Osteoblast (primary cell): ENCODE measurements around the gene OR52A1. TPM values are rescaled to one million over a fixed set of nuclear protein-coding genes. Genes with fewer than 3 reads are reported as not detected.

Experiments used
- DNase-seq: peaks from one replicate; pipeline ENCODE4 v3.0.0; 2011; ENCODE audit warnings: low spot score, mixed read lengths; ENCODE audit not compliant: insufficient read length; ENCODE audit errors: missing footprints
- H2AFZ ChIP-seq: 2 replicates; pipeline ENCODE4 v1.6.0; 2011; ENCODE audit warnings: mild to moderate bottlenecking, low read length
- H3K27ac ChIP-seq: 2 replicates; pipeline ENCODE4 v1.5.1; 2011; ENCODE audit warnings: mild to moderate bottlenecking, low read depth, low read length, moderate library complexity
- H3K27me3 ChIP-seq: 2 replicates; pipeline ENCODE4 v1.6.0; 2012; ENCODE audit warnings: mild to moderate bottlenecking, control low read depth, inconsistent platforms, low read length, moderate library complexity; ENCODE audit not compliant: insufficient read depth
- H3K36me3 ChIP-seq: 2 replicates; pipeline ENCODE4 v1.5.1; 2011; ENCODE audit warnings: mild to moderate bottlenecking, low read length, control low read depth, moderate library complexity; ENCODE audit not compliant: insufficient read depth
- H3K4me1 ChIP-seq: 2 replicates; pipeline ENCODE4 v1.5.1; 2011; ENCODE audit warnings: mild to moderate bottlenecking, low read length, control low read depth, moderate library complexity; ENCODE audit not compliant: insufficient read depth
- H3K4me2 ChIP-seq: 2 replicates; pipeline ENCODE4 v1.6.0; 2011; ENCODE audit warnings: mild to moderate bottlenecking, low read length; ENCODE audit not compliant: insufficient read depth
- H3K4me3 ChIP-seq: fragments of 200-600 bp; sonication (generic); 3 replicates; pipeline ENCODE4 v1.5.1; 2012; ENCODE audit warnings: mild to moderate bottlenecking, low read length, inconsistent platforms; ENCODE audit not compliant: insufficient read depth
- H3K79me2 ChIP-seq: 2 replicates; pipeline ENCODE4 v1.6.0; 2012; ENCODE audit warnings: mild to moderate bottlenecking, low read length, control low read depth, inconsistent platforms; ENCODE audit not compliant: insufficient read depth
- H3K9me3 ChIP-seq: 2 replicates; pipeline ENCODE4 v1.5.1; 2011; ENCODE audit warnings: low read depth, low read length, control low read depth
- H4K20me1 ChIP-seq: 2 replicates; pipeline ENCODE4 v1.6.0; 2012; ENCODE audit warnings: mild to moderate bottlenecking, low read length, control low read depth; ENCODE audit not compliant: insufficient read depth
- CTCF ChIP-seq: IDR thresholded peaks from 2 replicates; pipeline ENCODE4 v1.5.1; 2011; ENCODE audit warnings: mild to moderate bottlenecking, low read depth, low read length, moderate library complexity; ENCODE audit errors: extremely low read depth
- total RNA-seq: library from RNA; depleted of rRNA; stranded (reverse); fragments of >200 nt; gene quantifications from 2 replicates; pipeline ENCODE4 v1.2.3, GENCODE V29; 2012

Gene OR52A1
- total RNA-seq, 1 donor = not detected

- no peak overlapping the region for H2AFZ ChIP-seq
- H3K4me3 ChIP-seq = no peak overlapping the region
- H4K20me1 ChIP-seq = no peaks in the 10 kb centered on the region
- no peak overlapping the region for H3K4me2 ChIP-seq
- H3K27me3 ChIP-seq = no peaks in the 10 kb centered on the region
- DNase-seq = no peak
- no peaks in the 10 kb centered on the region for H3K36me3 ChIP-seq
- no peaks in the 10 kb centered on the region for H3K79me2 ChIP-seq
- TF ChIP-seq CTCF = no peak
- H3K9me3 ChIP-seq = no peaks in the 10 kb centered on the region
- no peaks in the 10 kb centered on the region for H3K4me1 ChIP-seq
- H3K27ac ChIP-seq = no peak overlapping the region
These were observed 52.3 kb downstream of the OR52A1 start for GRCh38 chr11:5102246-5102645.

GRCh38 chr11:5096011-5096410, 58.5 kb downstream of the OR52A1 start:
- no peak for TF ChIP-seq CTCF
- Histone ChIP-seq H3K27me3 (no peaks in the 10 kb centered on the region), H3K4me1 (no peaks in the 10 kb centered on the region), H2AFZ (no peak overlapping the region), H3K4me2 (no peak overlapping the region), H4K20me1 (no peaks in the 10 kb centered on the region), H3K36me3 (no peaks in the 10 kb centered on the region), H3K27ac (no peak overlapping the region), H3K9me3 (no peaks in the 10 kb centered on the region), H3K79me2 (no peaks in the 10 kb centered on the region), H3K4me3 (no peak overlapping the region)
- DNase-seq = no peak

Other genes starting within 250 kb of the OR52A1 start
- not detected in 2 replicates for gene OR51G2, start 235.4 kb downstream of the OR52A1 start, total RNA-seq
- not detected in 2 replicates for gene OR51G1, start 230.4 kb downstream of the OR52A1 start, total RNA-seq
- not detected in 2 replicates for gene OR51A4, start 207.2 kb downstream of the OR52A1 start, total RNA-seq
- not detected in 2 replicates for gene OR51A2, start 199.0 kb downstream of the OR52A1 start, total RNA-seq
- gene OR51L1, start 159.9 kb downstream of the OR52A1 start, total RNA-seq = not detected in 2 replicates
- gene OR52J3, start 108.2 kb downstream of the OR52A1 start, total RNA-seq = not detected in 2 replicates
- gene OR52E2, start 95.1 kb downstream of the OR52A1 start, total RNA-seq = not detected in 2 replicates
- gene OR52E1, start 85.2 kb downstream of the OR52A1 start, total RNA-seq = not detected in 2 replicates
- not detected in 2 replicates for gene OR52A5, start 16.4 kb downstream of the OR52A1 start, total RNA-seq
- not detected in 2 replicates for gene OR51V1, start 45.9 kb upstream of the OR52A1 start, total RNA-seq
- not detected in 2 replicates for gene HBB, start 72.3 kb upstream of the OR52A1 start, total RNA-seq
- gene HBD, start 79.7 kb upstream of the OR52A1 start, total RNA-seq = not detected in 2 replicates
- not detected in 2 replicates for gene HBG1, start 95.1 kb upstream of the OR52A1 start, total RNA-seq
- not detected in 2 replicates for gene HBG2, start 100.0 kb upstream of the OR52A1 start, total RNA-seq
- gene HBE1, start 115.2 kb upstream of the OR52A1 start, total RNA-seq = not detected in 2 replicates
- gene OR51B4, start 147.2 kb upstream of the OR52A1 start, total RNA-seq = not detected in 2 replicates
- gene OR51B2, start 169.5 kb upstream of the OR52A1 start, total RNA-seq = not detected in 2 replicates
- gene OR51B5, start 188.8 kb upstream of the OR52A1 start, total RNA-seq = not detected in 2 replicates
- gene OR51B6, start 196.8 kb upstream of the OR52A1 start, total RNA-seq = not detected in 2 replicates
- not detected in 2 replicates for gene OR51M1, start 229.1 kb upstream of the OR52A1 start, total RNA-seq